DOHH2 (cell line): Measurements from ENCODE around the gene RNMT.
"Not testable (repeated sequence)": the region's sequence is repeated elsewhere in the genome, so short reads cannot be mapped to it uniquely, and the experiment has no call there.

Experiments
- H3F3A ChIP-seq: fragments of 200-600 bp; sonication (generic), shearing (Covaris generic); 2 replicates; pipeline ENCODE4 v1.6.0; 2016; ENCODE audit warnings: antibody characterized with exemption, mild to moderate bottlenecking; ENCODE audit not compliant: control insufficient read depth, insufficient read depth
- H3K27ac ChIP-seq: fragments of 200-600 bp; sonication (generic); 2 replicates; pipeline ENCODE4 v1.5.1; 2014; ENCODE audit warnings: low read depth, mild to moderate bottlenecking, low read length, moderate library complexity
- H3K27me3 ChIP-seq: fragments of 200-600 bp; sonication (generic); 2 replicates; pipeline ENCODE4 v1.6.1; 2014; ENCODE audit warnings: mild to moderate bottlenecking, low read length, mixed read lengths; ENCODE audit not compliant: control insufficient read depth
- H3K36me3 ChIP-seq: fragments of 200-600 bp; sonication (generic); 2 replicates; pipeline ENCODE4 v1.6.1; 2014; ENCODE audit warnings: mild to moderate bottlenecking, low read length, moderate library complexity, mixed read lengths; ENCODE audit not compliant: control insufficient read depth
- H3K4me1 ChIP-seq: fragments of 200-600 bp; sonication (generic); 2 replicates; pipeline ENCODE4 v1.6.1; 2014; ENCODE audit warnings: mild to moderate bottlenecking, low read length, mixed read lengths; ENCODE audit not compliant: control insufficient read depth
- H3K4me2 ChIP-seq: fragments of 200-600 bp; sonication (generic); 2 replicates; pipeline ENCODE4 v1.6.0; 2014; ENCODE audit warnings: mild to moderate bottlenecking, low read length, moderate library complexity
- H3K4me3 ChIP-seq: fragments of 200-600 bp; sonication (generic); 2 replicates; pipeline ENCODE4 v1.5.1; 2014; ENCODE audit warnings: mild to moderate bottlenecking, low read length, mixed read lengths
- H3K79me2 ChIP-seq: fragments of 200-600 bp; sonication (generic); 2 replicates; pipeline ENCODE4 v1.6.1; 2014; ENCODE audit warnings: mild to moderate bottlenecking, low read length, mixed read lengths; ENCODE audit not compliant: control insufficient read depth
- H3K9me2 ChIP-seq: fragments of 200-600 bp; sonication (generic); replicated peaks from 2 replicates; pipeline ENCODE4 v1.6.1; 2014; ENCODE audit warnings: mild to moderate bottlenecking, low read length, mixed read lengths; ENCODE audit not compliant: control insufficient read depth
- H3K9me3 ChIP-seq: fragments of 200-600 bp; sonication (generic); 2 replicates; pipeline ENCODE4 v1.6.1; 2014; ENCODE audit warnings: antibody characterized with exemption, low read length, mixed read lengths; ENCODE audit not compliant: control insufficient read depth, insufficient read depth
- H4K20me1 ChIP-seq: fragments of 200-600 bp; sonication (generic); 2 replicates; pipeline ENCODE4 v1.6.0; 2014; ENCODE audit warnings: low read depth, mild to moderate bottlenecking, antibody characterized with exemption, low read length, moderate library complexity; ENCODE audit not compliant: control insufficient read depth, insufficient read depth
- CTCF ChIP-seq: fragments of 200-600 bp; sonication (generic); IDR thresholded peaks from one replicate; pipeline ENCODE4 v1.5.1; 2014; ENCODE audit warnings: antibody characterized with exemption, mild to moderate bottlenecking, low read depth, low read length; ENCODE audit not compliant: poor library complexity, severe bottlenecking
- EZH2phosphoT487 ChIP-seq: fragments of 200-600 bp; sonication (generic); IDR thresholded peaks from 2 replicates; pipeline ENCODE4 v1.6.1; 2017; ENCODE audit warnings: borderline replicate concordance, mild to moderate bottlenecking, antibody characterized with exemption, low read length, moderate library complexity, mixed read lengths

Gene RNMT

GRCh38 chr18:13684546-13684945 is 41.9 kb upstream of the RNMT start:
- Histone ChIP-seq H3K27me3 (no peaks in the 10 kb centered on the region), H3K36me3 (peaks cover 9% of the 10 kb centered on the region), H3K9me3 (no peaks in the 10 kb centered on the region), H3K27ac (no peak overlapping the region), H3K4me2 (no peak overlapping the region), H4K20me1 (peaks cover 9% of the 10 kb centered on the region; the same call in 1 of the 2 replicates), H3K79me2 (peaks cover 81% of the 10 kb centered on the region), H3F3A (no peaks in the 10 kb centered on the region), H3K4me1 (no peaks in the 10 kb centered on the region), H3K9me2 (no peaks in the 10 kb centered on the region), H3K4me3 (no peak overlapping the region)
- TF ChIP-seq EZH2phosphoT487 = no peak
- TF ChIP-seq CTCF = no peak

GRCh38 chr18:13688191-13689136 is 38.0 kb upstream of the RNMT start:
- Histone ChIP-seq H3K9me3 (no peaks in the 10 kb centered on the region), H3K27me3 (no peaks in the 10 kb centered on the region), H3K4me1 (no peaks in the 10 kb centered on the region), H3K4me2 (no peak overlapping the region), H3K9me2 (no peaks in the 10 kb centered on the region), H3K79me2 (peaks cover 88% of the 10 kb centered on the region), H3K4me3 (no peak overlapping the region), H4K20me1 (peaks cover 9% of the 10 kb centered on the region; the same call in 1 of the 2 replicates), H3K36me3 (no peaks in the 10 kb centered on the region), H3K27ac (no peak overlapping the region), H3F3A (no peaks in the 10 kb centered on the region)
- TF ChIP-seq EZH2phosphoT487 (no peak), CTCF (no peak)

GRCh38 chr18:13690060-13690459 is 36.4 kb upstream of the RNMT start:
- H3K9me3 ChIP-seq, H3K4me2 ChIP-seq, H3K27ac ChIP-seq, H3K4me1 ChIP-seq, H3K27me3 ChIP-seq, H3K4me3 ChIP-seq, H3K36me3 ChIP-seq, H3K9me2 ChIP-seq, H4K20me1 ChIP-seq, H3F3A ChIP-seq: not testable (repeated sequence)
- H3K79me2 ChIP-seq = peaks cover 84% of the 10 kb centered on the region

- not testable (repeated sequence) for H3K4me1 ChIP-seq, H3K4me2 ChIP-seq, H4K20me1 ChIP-seq, H3K36me3 ChIP-seq, H3F3A ChIP-seq, H3K27me3 ChIP-seq, H3K9me2 ChIP-seq, H3K27ac ChIP-seq, H3K9me3 ChIP-seq, H3K4me3 ChIP-seq
- H3K79me2 ChIP-seq = peaks cover 78% of the 10 kb centered on the region
Observed at GRCh38 chr18:13695337-13695736, 31.1 kb upstream of the RNMT start.
